Testis (tissue), 3 donors: ENCODE results near the gene PTPRT. TPM values are rescaled to one million over a fixed set of nuclear protein-coding genes. Genes with fewer than 3 reads are reported as not detected.

Experiments
- DNase-seq: peaks from one replicate; pipeline ENCODE4 v3.0.0-alpha.2; 2019
- H3K27ac ChIP-seq, 2 donors: fragments of 200-600 bp; sonication (generic); one replicate each; pipeline ENCODE4 v1.5.1; 2019
- H3K27me3 ChIP-seq: fragments of 200-600 bp; sonication (generic); one replicate; pipeline ENCODE4 v1.5.1; 2019
- H3K36me3 ChIP-seq: fragments of 200-600 bp; sonication (generic); one replicate; pipeline ENCODE4 v1.5.1; 2017; ENCODE audit warnings: low read depth; ENCODE audit errors: missing control alignments
- H3K4me1 ChIP-seq: fragments of 200-600 bp; sonication (generic); one replicate; pipeline ENCODE4 v1.5.1; 2019
- H3K4me3 ChIP-seq, 2 donors: fragments of 200-600 bp; sonication (generic); one replicate each; pipeline ENCODE4 v1.5.1; 2017 to 2019
- H3K9me3 ChIP-seq: fragments of 200-600 bp; sonication (generic); one replicate; pipeline ENCODE4 v1.5.1; 2017
- CTCF ChIP-seq, 3 experiments: fragments of 450-650 bp in 2 of 3; fragments of 200-600 bp in 1 of 3; sonication (generic) in 1 of 3; IDR thresholded peaks; one replicate each; pipeline ENCODE4 v1.5.1; 2016 to 2019; ENCODE audit warnings: antibody characterized with exemption in 3 of 3, mild to moderate bottlenecking in 2 of 3, moderate library complexity in 1 of 3
- POLR2A ChIP-seq: fragments of 450-650 bp; IDR thresholded peaks from one replicate; pipeline ENCODE4 v1.6.1; 2017; ENCODE audit warnings: antibody characterized with exemption, mild to moderate bottlenecking, moderate library complexity
- WGBS, 2 donors: methylation state at CpG; one replicate each; pipeline ENCODE4 v1.1.5; 2018; 5-methylcytosine and 5-hydroxymethylcytosine counted together
- intact Hi-C: fragments of 100-400 bp; cut with DNase I; formaldehyde crosslinking; loops from one replicate; pipeline ENCODE4 v1.15.1; 2023; ENCODE audit warnings: low total_unique reads
- polyA plus RNA-seq: library from polyadenylated mRNA; stranded (reverse); fragments of 350-450 nt; fragmentation: Illumina TruSeq; extraction: RNeasy Lipid Tissue Mini Kit (QIAGEN cat#74804); gene quantifications from one replicate; pipeline ENCODE4 v1.2.3, GENCODE V29; 2014; ENCODE audit warnings: low read depth, low replicate concordance; ENCODE audit not compliant: insufficient read depth
- total RNA-seq, 2 donors: library from RNA; depleted of rRNA; stranded (reverse); fragments of >200 nt; gene quantifications; one replicate each; pipeline ENCODE4 v1.2.3, GENCODE V29; 2016

PTPRT gene
- total and polyA plus RNA-seq, 3 donors from 2014 or later = 2.3 to 2.5 (median 2.3) TPM

GRCh38 chr20:42350521-42350920 is 839.2 kb downstream of the PTPRT start:
- DNase-seq = no peak

GRCh38 chr20:42346189-42347170 is 843.2 kb downstream of the PTPRT start:
- H3K36me3 ChIP-seq = no peaks in the 10 kb centered on the region
- DNase-seq = no peak
- no peaks in the 10 kb centered on the region for H3K27me3 ChIP-seq
- no peak for TF ChIP-seq CTCF (IDR thresholded peaks at IDR 0.05)
- no peak for TF ChIP-seq POLR2A
- intact Hi-C loops = no loop called here
- H3K9me3 ChIP-seq = no peaks in the 10 kb centered on the region
- H3K4me3 ChIP-seq = no peak overlapping the region
- WGBS, 2 donors = 90 to 91% methylated on average over 8 to 10 of the region's 10 CpGs
- H3K27ac ChIP-seq = no peak overlapping the region
- H3K4me1 ChIP-seq = no peaks in the 10 kb centered on the region

More at GRCh38 chr20:42350521-42350920, 839.2 kb downstream of the PTPRT start:
- Histone ChIP-seq H3K27ac (no peak overlapping the region), H3K4me1 (no peaks in the 10 kb centered on the region), H3K27me3 (no peaks in the 10 kb centered on the region), H3K36me3 (no peaks in the 10 kb centered on the region), H3K9me3 (no peaks in the 10 kb centered on the region), H3K4me3 (no peak overlapping the region)
- 75 to 93% methylated on average over 7 of the region's 7 CpGs for WGBS, 2 donors
- intact Hi-C loops = no loop called here
- TF ChIP-seq CTCF (IDR thresholded peaks at IDR 0.05) = no peak
- no peak for TF ChIP-seq POLR2A

GRCh38 chr20:42341654-42342053 is 848.1 kb downstream of the PTPRT start:
- Histone ChIP-seq H3K9me3 (no peaks in the 10 kb centered on the region), H3K27me3 (no peaks in the 10 kb centered on the region), H3K4me3 (no peak overlapping the region), H3K4me1 (peaks cover 22% of the 10 kb centered on the region), H3K27ac (no peak overlapping the region), H3K36me3 (no peaks in the 10 kb centered on the region)
- no peak for TF ChIP-seq POLR2A
- WGBS, 2 donors = 87 to 96% methylated on average over 2 of the region's 2 CpGs
- no peak for DNase-seq
- intact Hi-C loops = no loop called here

GRCh38 chr20:42340368-42340767 is 849.3 kb downstream of the PTPRT start:
- DNase-seq = peak; percentile 18
- intact Hi-C loops = no loop called here
- H3K9me3 ChIP-seq = no peaks in the 10 kb centered on the region
- no peak overlapping the region for H3K4me3 ChIP-seq
- no peaks in the 10 kb centered on the region for H3K36me3 ChIP-seq
- no peaks in the 10 kb centered on the region for H3K27me3 ChIP-seq
- H3K27ac ChIP-seq = no peak overlapping the region
- WGBS, 2 donors = 46 to 53% methylated on average over 4 of the region's 4 CpGs
- H3K4me1 ChIP-seq = peaks cover 22% of the 10 kb centered on the region
- TF ChIP-seq POLR2A (no peak), CTCF (IDR thresholded peaks at IDR 0.05) (no peak)

- H3K27ac ChIP-seq = peak overlapping the region; percentile 27 to 58
- H3K4me1 ChIP-seq = peaks cover 22% of the 10 kb centered on the region
- intact Hi-C loops = no loop called here
- no peaks in the 10 kb centered on the region for H3K9me3 ChIP-seq
- peak; percentile 61 for DNase-seq
- H3K36me3 ChIP-seq = no peaks in the 10 kb centered on the region
- no peaks in the 10 kb centered on the region for H3K27me3 ChIP-seq
- no peak for TF ChIP-seq CTCF (IDR thresholded peaks at IDR 0.05)
- TF ChIP-seq POLR2A = no peak
- WGBS, 2 donors = 26 to 44% methylated on average over 5 of the region's 5 CpGs
- no peak overlapping the region for H3K4me3 ChIP-seq
These were observed 851.2 kb downstream of the PTPRT start for GRCh38 chr20:42338294-42339201.
